ENCODE results near the gene DCAF15. TPM values are rescaled to one million over a fixed set of nuclear protein-coding genes. Genes with fewer than 3 reads are reported as not detected.

Gene DCAF15
- total RNA-seq, 2 experiments from 2014 or later, result 51.3 to 51.9 TPM

GRCh38 chr19:13979686-13980085 lies 27.4 kb downstream of the DCAF15 start:
- Mint-ChIP-seq H3K9me3 (no peaks in the 10 kb centered on the region), H3K27ac (peak overlapping the region; percentile 46), H3K4me3 (peak overlapping the region; percentile 40), H3K27me3 (no peaks in the 10 kb centered on the region), H3K36me3 (ENCODE audit: low read depth) (peaks cover 7% of the 10 kb centered on the region), H3K4me1 (ENCODE audit: low read depth) (peaks cover 22% of the 10 kb centered on the region)
- no peak for ATAC-seq
- CTCF ChIA-PET, result interaction anchor here (0.9 to 1.7 kb wide), 2 partner anchors 42 to 63 kb away, joined by 3 to 4 read pairs; no protein-coding TSS in a partner anchor
- TF ChIP-seq CTCF (IDR thresholded peaks at IDR 0.05), result no peak
- intact Hi-C loops (cut with micrococcal nuclease), result no loop called here
- POLR2A ChIA-PET, result interaction anchor here (1.5 to 2.4 kb wide), 3 partner anchors 20 to 52 kb away, joined by 5 to 18 read pairs (median 9); partner anchors contain the start of gene IL27RA
- DNase-seq, result no peak

- H3K27me3 Mint-ChIP-seq, result no peaks in the 10 kb centered on the region
- ChIA-PET POLR2A (interaction anchor here (0.5 kb wide), 1 partner anchor 165 kb away, joined by 5 read pairs; no protein-coding TSS in a partner anchor), CTCF (no interaction called here)
- intact Hi-C loops (cut with micrococcal nuclease), result no loop called here
- ATAC-seq (no peak), DNase-seq (no peak)
- H3K9me3 Mint-ChIP-seq, result no peaks in the 10 kb centered on the region
- H3K4me3 Mint-ChIP-seq, result no peak overlapping the region
- peaks cover 28% of the 10 kb centered on the region for H3K4me1 Mint-ChIP-seq (ENCODE audit: low read depth)
- H3K27ac Mint-ChIP-seq, result no peak overlapping the region
- peaks cover 7% of the 10 kb centered on the region for H3K36me3 Mint-ChIP-seq (ENCODE audit: low read depth)
- no peak for TF ChIP-seq CTCF (IDR thresholded peaks at IDR 0.05)
Observed at GRCh38 chr19:13980340-13980739, 28.0 kb downstream of the DCAF15 start.

GRCh38 chr19:13981021-13981420 lies 28.7 kb downstream of the DCAF15 start:
- H3K27me3 Mint-ChIP-seq, result no peaks in the 10 kb centered on the region
- TF ChIP-seq CTCF (IDR thresholded peaks at IDR 0.05), result no peak
- H3K9me3 Mint-ChIP-seq, result no peaks in the 10 kb centered on the region
- no peak overlapping the region for H3K27ac Mint-ChIP-seq
- ChIA-PET CTCF (interaction anchor here (1.2 kb wide), 1 partner anchor 92 kb away, joined by 4 read pairs; no protein-coding TSS in a partner anchor), POLR2A (interaction anchor here (1.5 kb wide), 1 partner anchor 28 kb away, joined by 3 read pairs; no protein-coding TSS in a partner anchor)
- no peak for DNase-seq
- intact Hi-C loops (cut with micrococcal nuclease), result no loop called here
- ATAC-seq, result no peak
- H3K4me1 Mint-ChIP-seq (ENCODE audit: low read depth), result peaks cover 34% of the 10 kb centered on the region
- H3K4me3 Mint-ChIP-seq, result no peak overlapping the region
- peaks cover 7% of the 10 kb centered on the region for H3K36me3 Mint-ChIP-seq (ENCODE audit: low read depth)

- Mint-ChIP-seq H3K4me3 (no peak overlapping the region), H3K27me3 (no peaks in the 10 kb centered on the region), H3K27ac (no peak overlapping the region), H3K4me1 (ENCODE audit: low read depth) (peaks cover 37% of the 10 kb centered on the region), H3K36me3 (ENCODE audit: low read depth) (peaks cover 5% of the 10 kb centered on the region), H3K9me3 (no peaks in the 10 kb centered on the region)
- ChIA-PET CTCF (interaction anchor here (1.2 kb wide), 1 partner anchor 92 kb away, joined by 4 read pairs; no protein-coding TSS in a partner anchor), POLR2A (interaction anchor here (1.5 kb wide), 1 partner anchor 28 kb away, joined by 3 read pairs; no protein-coding TSS in a partner anchor)
- DNase-seq, result no peak
- no peak for ATAC-seq
- intact Hi-C loops (cut with micrococcal nuclease), result no loop called here
- no peak for TF ChIP-seq CTCF (IDR thresholded peaks at IDR 0.05)
Observed at GRCh38 chr19:13981467-13981866, 29.2 kb downstream of the DCAF15 start.

GRCh38 chr19:13981988-13982501 lies 29.7 kb downstream of the DCAF15 start:
- H3K9me3 Mint-ChIP-seq, result no peaks in the 10 kb centered on the region
- no peaks in the 10 kb centered on the region for H3K27me3 Mint-ChIP-seq
- H3K27ac Mint-ChIP-seq, result no peak overlapping the region
- peaks cover 41% of the 10 kb centered on the region for H3K4me1 Mint-ChIP-seq (ENCODE audit: low read depth)
- CTCF ChIA-PET, result interaction anchor here (1.2 kb wide), 1 partner anchor 91 kb away, joined by 4 read pairs; no protein-coding TSS in a partner anchor
- no peak for DNase-seq
- TF ChIP-seq CTCF (IDR thresholded peaks at IDR 0.05), result no peak
- no peak for ATAC-seq
- intact Hi-C loops (cut with micrococcal nuclease), result no loop called here
- no peak overlapping the region for H3K4me3 Mint-ChIP-seq
- POLR2A ChIA-PET, result interaction anchor here (1.5 kb wide), 1 partner anchor 29 kb away, joined by 3 read pairs; no protein-coding TSS in a partner anchor
- peaks cover 5% of the 10 kb centered on the region for H3K36me3 Mint-ChIP-seq (ENCODE audit: low read depth)
